ENCODE data around the gene RFLNA.

The RFLNA gene, protein sequence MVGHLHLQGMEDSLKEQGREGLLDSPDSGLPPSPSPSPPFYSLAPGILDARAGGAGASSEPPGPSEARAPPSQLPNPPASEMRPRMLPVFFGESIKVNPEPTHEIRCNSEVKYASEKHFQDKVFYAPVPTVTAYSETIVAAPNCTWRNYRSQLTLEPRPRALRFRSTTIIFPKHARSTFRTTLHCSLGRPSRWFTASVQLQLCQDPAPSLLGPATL

DNA sequence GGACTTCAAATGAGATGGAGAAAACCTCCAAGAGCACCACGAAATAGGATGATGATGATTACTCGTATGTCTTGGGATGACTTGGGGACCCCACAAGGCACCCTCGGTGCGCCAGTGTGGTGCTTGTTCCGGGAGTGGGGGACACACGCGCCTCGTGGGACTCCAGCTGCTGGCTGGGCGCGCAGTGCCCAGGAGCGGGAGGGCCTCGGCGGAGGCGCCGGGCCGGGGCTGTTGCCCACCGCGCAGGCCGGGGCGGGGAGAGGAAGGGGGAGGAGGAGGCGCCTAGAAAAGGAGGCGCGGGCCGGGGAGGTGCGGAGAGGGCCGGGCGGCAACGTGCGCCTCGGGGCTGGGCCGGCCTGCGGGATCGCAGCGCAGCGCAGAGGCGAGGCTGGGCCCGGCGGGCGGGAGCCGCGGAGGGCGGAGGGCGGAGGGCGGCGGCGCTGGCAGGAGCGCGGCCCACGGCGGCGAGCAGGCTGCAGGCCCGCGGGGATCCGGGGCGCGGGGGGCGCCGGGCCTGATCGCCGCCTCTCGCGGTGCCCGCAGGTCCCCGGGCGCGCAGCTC, at the start of gene RFLNA:
RFLNA (plus strand) TSS at position 314 of the 562 bp plus-strand sequence. CDS start 337 bp downstream, outside the sequence.
- peak; percentile 75 for DNase-seq

DNA sequence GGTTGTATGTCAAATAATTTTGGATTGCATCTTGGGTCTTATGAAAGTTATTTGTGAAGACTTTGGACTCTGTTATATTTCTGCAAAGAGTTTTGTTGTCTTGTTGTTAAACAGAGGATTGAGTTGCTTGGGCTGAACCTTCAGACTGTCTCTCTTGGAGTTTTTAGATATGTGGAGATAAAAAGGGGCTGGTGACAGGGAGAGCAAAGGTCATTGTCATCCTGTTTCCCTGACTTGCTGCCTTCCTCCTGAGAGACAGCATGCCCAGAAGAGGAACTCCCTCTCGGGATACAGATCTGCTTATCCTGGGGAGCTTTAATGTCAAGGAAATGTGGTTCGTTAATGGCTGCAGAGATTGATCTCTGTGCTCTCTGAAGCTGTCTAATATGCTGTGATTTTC, 47.6 kb upstream of the RFLNA start:
- DNase-seq = no peak

DNA sequence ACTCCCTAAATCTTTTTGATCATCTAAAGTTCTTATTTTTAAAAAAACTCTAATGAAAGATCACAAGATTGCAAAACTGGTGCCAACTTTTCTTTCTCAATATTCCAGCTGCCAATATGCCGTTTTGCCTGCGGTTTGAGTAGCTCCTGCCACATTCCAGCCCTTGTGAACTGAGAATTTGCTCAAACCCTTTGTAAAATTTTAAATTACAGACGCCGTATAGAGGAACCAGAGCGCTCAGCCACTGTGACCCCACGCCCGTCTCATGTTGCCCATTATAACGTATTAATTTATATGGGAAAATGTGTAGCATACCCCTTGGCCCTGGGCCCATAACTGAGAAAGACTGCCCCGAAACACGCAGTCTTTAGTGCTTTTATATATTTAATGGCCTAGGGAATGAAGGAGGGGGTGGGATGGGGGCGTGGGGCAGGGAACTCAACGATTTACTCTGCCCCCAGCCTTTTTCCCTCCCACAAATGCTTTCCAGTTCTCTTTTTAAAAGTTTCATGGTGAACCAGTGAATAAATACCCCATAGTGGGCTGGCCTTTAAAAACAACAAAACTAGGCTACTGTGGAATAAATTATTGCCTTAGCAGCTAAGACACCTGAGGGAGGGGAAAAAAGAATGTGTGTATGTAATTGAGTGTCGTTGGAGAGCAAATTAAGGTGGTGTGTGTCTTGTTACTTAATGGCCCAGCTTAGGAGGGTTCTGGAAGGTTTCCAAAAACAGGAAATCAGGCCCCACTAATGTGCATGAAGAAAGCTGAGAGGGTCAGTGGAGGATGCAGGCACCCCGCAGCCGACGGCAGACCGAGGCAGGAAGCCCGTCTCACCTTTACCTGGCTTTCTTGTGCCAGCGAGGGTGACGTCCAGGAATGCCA, 45.7 kb upstream of the RFLNA start:
- DNase-seq = peak; percentile 41

DNA sequence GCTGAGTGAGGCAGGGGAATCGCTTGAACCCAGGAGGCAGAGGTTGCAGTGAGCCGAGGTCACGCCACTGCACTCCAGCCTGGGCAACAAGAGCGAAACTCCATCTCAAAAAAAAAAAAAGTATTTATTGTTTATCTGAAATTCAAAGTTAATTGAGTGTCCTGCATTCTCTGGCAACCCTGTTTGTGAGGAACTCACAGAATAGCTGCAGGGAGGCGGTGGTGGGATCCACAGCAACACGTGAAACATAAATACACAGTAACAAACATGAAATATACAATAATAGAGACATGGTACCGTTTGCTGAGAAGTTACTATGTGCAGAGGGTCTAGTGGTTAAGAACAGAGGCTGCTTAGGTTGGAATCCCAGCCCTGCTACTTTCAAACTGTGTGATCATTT, 43.7 kb upstream of the RFLNA start:
- DNase-seq = no peak

DNA sequence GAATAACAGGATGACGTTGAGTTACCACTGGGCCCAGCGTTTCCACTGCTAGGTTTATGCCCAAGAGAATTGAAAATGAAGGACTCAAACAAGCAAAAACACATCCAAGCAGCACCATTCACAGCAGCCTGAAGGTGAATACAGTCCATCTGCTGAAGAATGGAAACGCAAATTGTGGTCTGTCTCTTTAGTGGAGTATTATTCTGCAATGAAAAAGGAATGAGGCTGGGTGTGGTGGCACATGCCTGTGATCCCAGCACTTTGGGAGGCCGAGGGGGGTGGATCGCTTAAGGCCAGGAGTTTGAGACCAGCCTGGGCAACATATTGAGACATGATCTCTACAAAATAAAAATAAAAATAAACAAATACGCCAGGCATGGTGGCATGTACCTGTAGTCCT, 41.9 kb upstream of the RFLNA start:
- DNase-seq = no peak

DNA sequence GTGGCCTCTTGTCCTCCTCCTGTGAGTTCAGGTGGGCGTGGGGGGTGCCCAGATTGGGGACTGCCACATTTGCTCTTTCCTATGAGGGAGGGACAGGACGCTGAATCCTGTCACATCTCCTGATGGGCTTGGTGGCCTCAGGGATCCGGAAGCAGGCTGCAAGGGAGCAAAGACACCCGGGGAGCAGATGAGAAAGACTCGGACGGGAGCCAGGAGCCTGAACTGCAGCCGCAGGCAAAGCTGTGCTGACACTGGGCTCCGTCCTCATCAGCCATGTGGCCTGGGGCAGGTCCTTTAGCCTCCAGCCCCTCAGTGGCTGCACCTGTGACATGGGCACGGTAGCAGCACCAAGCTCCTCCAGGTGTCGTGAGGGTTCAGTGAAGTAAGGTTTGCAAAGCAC, 40.8 kb upstream of the RFLNA start:
- DNase-seq = no peak

DNA sequence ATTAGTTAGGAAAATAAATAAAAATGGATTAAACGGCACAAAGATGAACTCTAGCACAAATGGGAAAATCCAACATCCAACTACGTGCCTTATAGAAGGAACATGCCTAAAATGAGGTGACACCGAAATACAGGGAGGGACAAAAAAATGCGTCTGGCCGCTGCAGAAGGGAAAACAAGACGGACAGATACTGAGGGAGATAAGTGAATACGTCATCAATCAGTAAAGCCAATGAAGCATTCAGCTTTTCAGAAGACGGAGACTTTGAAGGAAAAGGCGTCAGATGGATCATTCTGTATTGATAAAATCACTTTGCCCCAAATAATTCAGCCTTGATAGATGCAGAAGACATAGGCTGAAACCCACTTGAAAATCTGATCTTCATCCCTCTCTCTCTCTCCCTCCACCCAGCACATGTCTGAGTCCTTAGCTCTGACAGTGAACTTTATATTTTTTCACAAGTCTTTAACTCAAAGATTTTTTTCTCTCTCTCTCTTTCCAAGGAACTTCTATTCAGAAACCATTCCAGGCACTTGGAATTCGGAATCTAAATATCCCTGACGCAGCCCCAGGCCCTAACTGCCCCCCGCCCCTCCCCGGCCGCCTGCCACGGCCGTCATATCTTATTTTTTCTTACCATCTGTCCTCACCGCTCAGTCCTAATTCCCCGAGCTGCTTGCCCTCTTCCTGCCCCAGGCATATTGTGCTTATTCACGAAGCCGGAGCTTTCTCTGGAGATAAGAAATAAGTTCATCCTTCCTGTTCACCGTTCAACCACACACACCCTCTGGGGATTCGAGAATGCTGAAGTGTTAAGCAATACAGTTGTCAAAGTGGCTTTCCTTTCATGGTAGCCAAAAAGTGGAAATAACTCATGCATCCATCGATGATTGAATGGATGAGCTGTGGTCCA, 35.5 kb upstream of the RFLNA start:
- DNase-seq = no peak

DNA sequence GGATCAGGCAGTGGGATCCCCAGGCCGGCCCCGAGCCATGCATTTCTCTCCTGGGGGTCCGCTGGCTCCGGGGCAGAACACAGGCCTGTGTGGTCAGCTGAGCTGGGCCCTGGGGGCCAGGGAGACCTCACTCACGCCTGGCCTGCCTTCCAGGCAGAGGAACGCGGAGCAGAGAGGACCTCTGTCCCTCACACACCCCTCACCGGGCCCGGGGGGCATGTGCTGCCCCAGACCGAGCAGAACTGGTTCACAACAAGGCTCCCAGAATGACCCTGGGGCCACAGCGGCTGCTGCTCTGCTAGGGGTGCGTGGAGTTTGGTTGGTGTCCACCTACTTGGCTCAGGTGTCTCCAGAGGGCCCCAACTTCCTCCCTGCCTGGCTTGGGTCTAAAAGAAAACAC, 33.0 kb upstream of the RFLNA start:
- DNase-seq = no peak

DNA sequence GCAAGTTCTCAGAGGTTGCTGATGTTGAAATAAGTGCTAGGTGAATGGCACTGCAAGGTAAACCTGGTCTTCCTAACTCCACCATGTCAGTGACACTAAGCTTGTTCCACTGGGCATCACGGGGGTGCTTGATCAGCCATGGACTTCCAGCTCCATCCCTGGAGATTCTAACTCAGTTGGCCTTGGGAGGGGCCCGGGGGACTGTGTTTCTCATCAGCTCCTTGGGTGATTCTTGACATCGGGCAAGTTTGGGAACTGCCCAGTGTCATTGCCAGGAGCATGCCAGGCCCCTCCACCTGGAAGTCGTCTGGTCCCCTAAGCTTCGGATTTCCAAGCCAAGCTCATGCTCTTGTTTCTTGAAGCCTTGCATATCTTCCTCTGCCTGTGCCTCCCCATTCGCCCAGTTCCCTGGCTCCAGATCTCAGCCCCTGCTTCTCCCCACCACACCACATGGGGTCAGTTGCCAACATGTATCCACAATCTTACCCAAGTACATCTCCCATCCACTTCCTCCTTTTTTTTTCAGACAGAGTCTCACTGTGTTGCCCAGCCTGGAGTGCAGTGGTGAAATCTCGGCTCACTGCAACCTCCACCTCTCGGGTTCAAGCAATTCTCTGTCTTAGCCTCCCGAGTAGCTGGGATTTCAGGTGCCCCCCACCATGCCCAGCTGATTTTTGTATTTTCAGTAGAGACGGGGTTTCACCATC, 30.7 kb upstream of the RFLNA start:
- no peak for DNase-seq

DNA sequence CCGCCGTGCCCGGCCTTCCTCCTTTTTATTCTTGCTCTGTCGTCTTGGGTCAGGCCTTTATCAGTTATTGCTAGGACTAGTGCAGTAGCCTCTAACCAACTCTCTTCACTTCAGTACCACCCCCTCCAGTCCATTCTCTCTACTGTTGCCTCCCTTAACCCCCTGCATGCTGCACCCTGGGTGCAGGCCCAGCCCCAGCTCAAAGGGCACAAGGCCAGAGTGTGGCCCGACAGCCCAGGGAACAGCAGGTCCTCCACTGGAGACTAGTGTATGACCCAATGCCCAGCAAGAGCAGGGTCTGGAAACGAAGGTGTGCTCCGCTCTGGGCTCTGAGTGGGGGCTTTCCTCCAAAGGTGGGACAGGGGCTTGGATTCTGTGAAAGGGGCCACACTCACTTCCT, 30.0 kb upstream of the RFLNA start:
- no peak for DNase-seq

DNA sequence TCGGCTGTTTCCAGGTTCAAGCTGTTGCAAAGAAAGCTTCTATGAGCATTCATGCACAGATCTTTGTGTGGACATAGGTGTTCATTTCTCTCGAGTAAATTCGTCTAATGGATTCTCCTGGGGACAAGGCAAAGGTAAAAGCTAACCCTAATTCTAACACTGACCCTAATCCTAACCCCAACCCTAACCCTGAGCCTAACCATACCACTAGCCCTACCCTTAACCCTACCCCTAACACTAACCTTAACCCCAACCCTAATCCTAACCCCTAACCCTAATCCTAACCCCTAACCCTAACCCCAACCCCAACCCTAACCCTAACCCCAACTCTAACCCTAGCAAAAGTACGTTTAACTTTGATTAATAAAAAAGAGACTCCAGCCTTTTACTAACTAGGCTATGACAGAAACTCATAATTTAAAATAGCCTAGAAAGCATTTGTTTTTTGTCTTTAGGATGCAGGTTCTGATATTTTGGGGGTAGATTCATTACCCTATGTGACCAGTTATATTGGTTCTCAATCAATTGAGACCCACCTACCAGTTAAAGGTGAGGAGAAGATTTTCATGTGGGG, 27.6 kb upstream of the RFLNA start:
- no peak for DNase-seq

DNA sequence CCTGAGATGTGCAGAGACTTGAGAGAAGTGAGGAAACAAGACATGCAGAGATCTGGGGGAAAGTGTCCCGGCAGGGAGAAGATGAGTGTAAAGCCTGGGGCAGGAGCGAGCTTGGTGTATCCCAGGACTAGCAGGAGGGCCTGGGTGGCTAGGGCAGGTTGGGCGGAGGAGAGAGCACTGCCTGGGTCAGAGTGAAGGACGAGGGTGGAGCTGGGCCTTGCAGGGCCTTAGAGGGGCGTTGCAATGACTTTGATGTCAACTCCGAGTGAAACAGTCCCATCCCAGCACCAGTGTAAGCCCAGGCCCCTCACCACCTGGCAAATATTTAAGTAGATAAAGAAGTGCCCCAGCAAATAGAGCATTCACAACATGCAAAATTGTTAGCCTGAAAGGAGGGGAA, 24.2 kb upstream of the RFLNA start:
- no peak for DNase-seq

DNA sequence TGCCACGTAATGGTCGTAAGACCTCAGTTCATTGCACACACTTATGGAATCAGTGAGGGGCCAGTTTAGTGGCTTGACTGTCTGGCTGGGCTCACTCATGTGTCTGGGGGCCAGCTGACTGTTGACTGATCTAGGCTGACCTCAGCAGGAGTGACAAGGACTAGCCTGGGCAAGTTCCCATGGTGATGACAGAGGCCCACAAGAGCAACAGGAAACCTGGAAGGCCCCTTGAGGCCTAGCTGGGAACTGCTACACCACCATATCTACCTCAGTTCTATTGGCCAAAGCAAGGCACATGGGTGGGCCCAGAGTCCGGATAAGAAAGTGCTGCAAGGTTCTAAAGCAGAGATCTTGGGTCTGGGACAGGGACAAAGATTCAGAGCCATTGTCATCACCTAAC, 21.3 kb upstream of the RFLNA start:
- no peak for DNase-seq

DNA sequence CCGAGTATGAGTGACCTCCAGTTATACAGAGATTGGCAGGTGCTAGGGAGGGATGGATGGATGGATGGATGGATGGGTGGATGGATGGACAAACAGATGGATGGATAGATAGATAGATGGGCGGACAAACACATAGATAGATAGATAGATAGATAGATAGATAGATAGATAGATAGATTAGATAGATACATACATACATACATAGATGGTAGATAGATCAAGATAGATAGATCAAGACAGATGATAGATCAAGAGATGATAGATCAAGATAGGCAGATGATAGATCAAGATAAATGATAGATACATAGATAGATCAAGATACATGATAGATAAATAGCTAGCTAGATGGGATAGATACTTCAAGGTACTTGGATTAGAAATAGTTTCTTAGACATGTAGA, 18.6 kb upstream of the RFLNA start:
- DNase-seq = no peak

DNA sequence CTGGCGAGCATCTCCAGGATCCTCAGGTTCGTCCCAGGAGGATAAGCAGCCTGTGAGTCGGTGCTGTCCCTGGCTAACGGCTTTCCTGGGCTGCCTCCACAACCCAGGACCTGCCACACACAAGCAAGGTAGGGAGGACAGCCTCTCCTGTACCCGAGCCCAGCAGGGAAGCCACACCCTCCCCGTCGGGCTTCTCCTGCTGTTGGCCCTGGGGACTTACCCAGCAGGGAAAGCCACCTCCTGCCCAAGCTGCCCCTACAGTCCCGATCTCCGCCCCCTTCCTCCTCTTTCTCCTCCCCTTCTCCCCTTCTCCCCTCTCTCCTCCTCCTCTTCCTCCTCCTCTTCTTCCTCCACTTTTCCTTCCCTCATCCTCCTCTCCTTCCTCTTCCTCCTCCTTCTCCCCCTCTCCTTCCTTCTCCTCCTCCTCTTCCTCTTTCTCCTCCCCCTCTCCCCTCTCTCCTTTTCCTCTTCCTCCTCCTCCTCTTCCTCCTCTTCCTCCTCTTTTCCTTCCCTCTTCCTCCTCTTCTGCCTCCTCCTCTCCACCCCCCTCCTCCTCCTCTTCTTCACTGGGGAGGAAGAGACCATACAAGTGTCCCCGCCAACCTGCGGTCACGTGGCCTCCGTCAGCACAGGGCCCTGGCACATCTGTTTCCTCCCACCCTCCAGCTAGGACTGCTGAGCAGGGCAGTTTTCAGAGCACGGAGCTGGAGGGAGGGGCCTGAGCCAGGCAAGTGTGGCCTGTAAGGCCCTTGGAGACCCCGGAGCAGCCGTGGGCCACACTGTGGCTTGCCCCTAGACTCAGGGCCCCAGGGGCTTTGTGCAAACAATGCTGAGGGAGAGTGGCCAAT, 17.3 kb upstream of the RFLNA start:
- DNase-seq = peak; percentile 57

DNA sequence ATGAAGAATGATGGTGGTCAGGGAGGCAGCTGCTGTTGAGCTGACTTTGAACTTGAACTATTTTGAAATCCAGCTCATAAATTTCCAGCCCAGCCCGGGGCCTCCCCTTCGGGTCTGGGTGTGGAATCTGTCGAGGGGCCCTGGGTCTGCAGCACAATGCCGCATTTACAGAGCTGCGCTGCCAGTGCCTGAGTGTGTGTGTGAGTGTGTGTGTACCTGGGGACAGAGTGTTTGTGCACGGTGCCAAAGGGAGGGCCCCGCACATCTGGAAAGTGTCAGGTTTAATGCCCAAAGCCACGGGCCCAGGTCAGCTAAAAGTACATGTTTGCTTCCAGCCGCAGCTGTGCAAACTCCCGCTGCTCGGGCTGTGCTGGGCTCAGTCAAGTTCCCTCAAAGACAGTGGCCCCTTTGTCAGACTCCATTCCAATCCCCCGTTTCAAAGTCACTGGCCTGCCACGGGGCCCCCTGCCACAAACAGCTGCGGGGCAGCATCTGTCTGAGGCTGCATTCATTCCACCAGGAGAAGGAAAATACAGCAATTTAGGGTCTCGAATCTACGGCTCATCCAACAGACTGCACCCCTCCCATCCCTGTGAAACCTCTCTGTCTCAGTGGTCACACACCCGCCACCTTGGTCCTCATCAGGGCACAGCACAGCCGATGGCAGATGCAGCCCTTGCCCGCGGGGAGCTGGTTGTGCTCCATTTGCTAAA, 16.3 kb upstream of the RFLNA start:
- DNase-seq = peak; percentile 85

DNA sequence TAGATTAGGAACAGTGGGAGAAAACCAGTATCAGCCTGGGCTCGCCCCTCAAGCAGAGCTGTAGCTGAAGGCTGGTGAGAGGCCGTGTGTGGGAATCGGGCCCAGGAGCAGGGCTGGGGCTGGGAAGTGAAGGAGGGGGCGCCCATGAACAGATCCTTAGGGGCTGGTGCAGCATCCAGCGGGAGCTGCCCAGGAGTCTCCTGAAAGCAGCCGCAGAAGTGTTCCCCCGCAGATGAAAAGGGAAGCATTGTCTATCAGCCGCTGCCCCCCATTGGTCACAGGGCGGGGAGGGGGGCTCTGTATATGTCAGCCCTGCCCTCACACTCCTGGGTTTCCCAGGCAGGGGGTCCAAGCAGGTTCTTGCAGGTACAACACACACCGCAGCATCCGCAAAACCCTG, 15.6 kb upstream of the RFLNA start:
- DNase-seq = no peak

DNA sequence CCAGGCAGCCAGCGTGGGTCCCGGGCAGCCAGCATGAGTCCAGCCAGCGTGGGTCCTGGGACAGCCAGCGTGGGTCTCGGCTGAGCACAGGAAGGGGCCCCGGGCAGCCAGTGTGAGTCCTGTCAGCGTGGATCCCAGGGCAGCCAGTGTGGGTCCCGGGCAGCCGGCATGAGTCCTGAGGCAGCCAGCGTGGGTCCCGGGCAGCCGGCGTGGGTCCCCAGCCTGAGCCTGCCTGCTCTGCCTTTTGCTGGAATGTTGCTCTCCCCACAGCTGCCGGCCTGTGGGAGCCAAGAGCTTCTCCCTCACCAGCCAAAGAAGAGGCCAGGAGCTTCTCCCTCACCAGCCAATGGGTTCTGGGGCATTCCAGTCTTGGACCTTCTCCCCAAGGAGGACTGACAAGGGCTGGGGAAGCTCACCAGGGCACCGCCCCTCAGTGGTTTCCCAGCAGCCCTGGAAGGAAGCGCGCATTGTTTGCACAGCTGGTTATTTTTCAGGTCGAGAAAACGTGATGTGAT, 15.0 kb upstream of the RFLNA start:
- peak; percentile 74 for DNase-seq

DNA sequence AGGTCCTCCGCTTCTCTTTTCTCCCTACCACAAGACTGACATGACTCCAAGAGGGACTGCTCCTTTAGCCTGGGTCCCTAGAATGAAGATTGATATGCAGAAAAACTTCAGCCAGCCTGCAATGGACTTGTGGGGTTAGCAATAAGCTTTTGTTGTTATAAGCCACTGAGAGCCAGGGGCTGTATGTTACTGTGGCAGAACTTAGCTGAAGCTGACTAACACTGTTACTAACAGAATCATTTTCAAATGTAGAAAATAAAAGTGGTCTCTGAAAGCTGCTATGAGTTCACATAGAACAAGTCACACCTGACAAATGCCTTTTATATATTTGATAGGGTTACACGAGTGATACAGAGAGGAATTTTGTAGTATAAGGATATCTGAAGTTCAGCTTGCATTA, 13.6 kb upstream of the RFLNA start:
- no peak for DNase-seq

DNA sequence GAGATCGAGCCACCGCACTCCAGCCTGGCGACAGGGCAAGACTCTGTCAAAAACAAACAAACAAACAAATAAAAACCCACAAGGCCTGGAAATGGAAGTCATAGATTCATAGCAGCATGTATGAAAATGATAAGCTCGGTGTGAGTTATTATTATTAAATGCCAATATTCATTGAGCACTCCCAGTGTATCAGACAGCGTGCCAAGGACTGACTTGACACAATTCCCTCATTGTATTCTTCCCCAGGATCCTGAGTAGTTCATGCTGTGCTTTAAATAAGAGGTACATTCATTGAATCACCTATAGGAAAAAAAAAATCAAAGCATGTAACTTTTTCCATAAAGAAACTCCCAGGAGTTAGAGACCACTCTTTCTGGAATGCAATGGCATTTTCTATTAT, 12.6 kb upstream of the RFLNA start:
- DNase-seq = no peak

Measured in right hindlimb (tissue), 1 donor.